NCI-H2196 treated with DMSO at 0.1 percent for 48 hours (cell line): ENCODE results near the gene MYL4.
"Not testable (repeated sequence)": the region's sequence is repeated elsewhere in the genome, so short reads cannot be mapped to it uniquely, and the experiment has no call there.

Source experiments
- DNase-seq: peaks from one replicate; lab custom pipeline; 2025; ENCODE audit not compliant: unreplicated experiment; lab: John Stamatoyannopoulos, UW

The MYL4 gene

DNA sequence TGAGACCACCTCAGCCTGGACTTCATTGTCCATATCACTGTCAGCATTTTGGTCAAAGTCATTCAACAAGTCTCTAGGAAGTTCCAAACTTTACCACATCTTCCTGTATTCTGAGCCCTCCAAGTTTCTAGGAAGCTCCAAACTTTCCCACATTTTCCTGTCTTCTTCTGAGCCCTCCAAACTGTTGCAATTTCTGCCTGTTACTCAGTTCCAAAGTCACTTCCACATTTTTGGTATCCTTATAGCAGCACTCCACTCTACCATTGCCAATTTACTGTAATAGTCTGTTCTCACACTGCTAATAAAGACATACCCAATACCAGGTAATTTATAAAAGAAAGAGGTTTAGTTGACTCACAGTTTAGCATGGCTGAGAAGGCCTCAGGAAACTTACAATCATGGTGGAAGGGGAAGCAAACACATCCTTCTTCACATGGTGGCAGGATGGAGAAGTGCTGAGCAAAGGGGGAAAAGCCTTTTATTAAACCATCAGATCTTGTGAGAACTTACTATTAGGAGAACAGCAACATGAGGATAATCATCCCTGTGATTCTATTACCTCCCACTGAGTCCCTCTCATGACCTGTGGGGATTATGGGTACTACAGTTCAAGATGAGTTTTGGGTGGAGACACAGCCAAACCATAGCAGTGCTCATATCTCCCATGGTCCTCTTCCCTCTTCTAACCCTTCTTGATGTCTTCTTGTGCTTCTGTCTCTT, 60.6 kb downstream of the MYL4 start:
- DNase-seq, result not testable (repeated sequence)

DNA sequence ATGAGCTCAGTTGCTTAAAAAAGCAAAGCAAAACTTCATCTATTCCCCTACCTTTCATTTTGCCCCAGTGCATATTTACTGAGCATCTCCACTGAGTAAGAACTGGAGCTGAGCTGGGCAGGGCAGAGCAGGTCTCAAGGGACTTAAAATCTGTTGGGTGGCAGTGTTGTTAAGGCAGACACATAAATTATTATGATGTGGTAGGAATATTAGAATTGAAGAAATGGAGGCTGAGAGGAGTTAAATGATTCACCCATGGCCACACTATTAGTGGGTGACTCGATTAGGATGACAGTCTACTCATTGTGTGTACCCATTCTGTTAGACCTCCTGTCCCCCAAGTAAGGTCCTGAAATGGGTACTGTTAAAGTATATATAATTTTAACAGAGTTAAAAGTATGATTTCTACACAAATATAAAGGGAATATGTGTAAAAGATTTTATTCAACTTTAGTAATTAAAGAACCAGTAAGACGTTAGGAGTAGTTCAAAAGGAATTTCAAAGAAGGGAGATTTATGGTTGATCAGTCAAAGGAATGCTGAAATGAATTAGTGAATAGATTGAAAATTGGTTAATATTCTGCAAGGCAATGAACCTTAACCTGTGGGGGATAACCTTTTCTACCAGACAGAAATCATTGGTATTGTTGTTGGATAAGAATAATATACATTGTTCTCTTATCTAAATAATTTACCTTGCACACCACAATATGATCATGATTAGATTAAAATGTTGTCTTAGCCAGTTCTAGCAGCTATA, 62.0 kb downstream of the MYL4 start:
- no peak for DNase-seq

DNA sequence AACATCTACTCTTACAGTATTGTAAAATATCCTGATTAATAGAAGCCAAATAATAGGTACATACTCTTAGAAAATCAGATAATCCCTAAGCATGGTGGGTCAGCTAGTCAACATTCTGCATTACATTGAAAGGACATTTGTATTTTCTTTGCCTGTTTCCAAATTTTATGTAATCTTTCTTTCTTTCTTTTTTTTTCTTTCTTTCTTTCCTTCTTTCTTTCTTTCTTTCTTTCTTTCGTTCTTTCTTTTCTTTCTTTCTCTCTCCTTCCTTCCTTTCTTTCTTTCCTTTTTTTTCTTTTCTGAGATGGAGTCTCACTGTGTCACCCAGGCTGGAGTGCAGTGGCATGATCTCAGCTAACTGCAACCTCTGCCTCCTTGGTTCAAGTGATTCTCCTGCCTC, 63.3 kb downstream of the MYL4 start:
- no peak for DNase-seq

DNA sequence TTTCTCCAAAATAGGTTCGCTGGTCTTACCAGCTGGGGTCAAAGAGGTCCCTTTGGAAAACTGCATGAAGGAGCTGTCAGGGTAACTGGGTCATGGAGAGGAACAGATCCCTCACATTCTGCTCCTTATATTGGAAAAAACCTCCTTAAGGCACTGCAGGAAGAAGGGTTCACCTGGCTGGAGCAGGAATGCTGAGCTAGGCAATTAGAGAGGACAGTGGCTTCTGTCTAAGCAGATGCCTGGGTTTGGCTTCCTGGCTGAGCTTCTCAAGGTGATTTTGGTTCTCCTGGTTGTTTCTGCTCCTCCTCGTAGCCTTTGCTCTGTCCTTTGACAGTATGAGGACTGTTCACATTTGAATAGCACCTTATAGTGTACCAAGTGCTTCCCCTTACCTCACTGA, 64.1 kb downstream of the MYL4 start:
- no peak for DNase-seq
